ENCODE data around the gene ADCY3. TPM values are rescaled to one million over a fixed set of nuclear protein-coding genes. Genes with fewer than 3 reads are reported as not detected.

Gene ADCY3
- total and polyA plus RNA-seq, 2 of the 13 experiments (the other 11 are each of a cell fraction or from before 2014, with no cell fraction given): 0.11 to 0.61 TPM

GRCh38 chr2:24915175-24915574, 4.9 kb downstream of the ADCY3 start:
- H3K4me1 ChIP-seq (ENCODE audit: insufficient read depth, low read length): 0 out of 2 replicates have a peak, but pooled peaks cover 5% of the 10 kb centered on the region
- no peak overlapping the region for H2AFZ ChIP-seq (ENCODE audit: low read length)
- no peak overlapping the region for H3K27ac ChIP-seq (ENCODE audit: extremely low read length, insufficient read depth, low read length)
- H3K79me2 ChIP-seq (ENCODE audit: insufficient read depth, low read length): no peaks in the 10 kb centered on the region
- DNase-seq (ENCODE audit: low spot score): no peak
- no peaks in the 10 kb centered on the region for H3K9me3 ChIP-seq (ENCODE audit: low read length)
- H3K36me3 ChIP-seq (replicated peaks in 1 of 2; ENCODE audit: control insufficient read depth in 1 of 2, insufficient read depth in 2 of 2, low read length in 2 of 2): no peaks in the 10 kb centered on the region
- in situ Hi-C loops (cut with HindIII; ENCODE audit: extremely low pct_ligation_motif_present, low pct_unique_long_range_greater_than_20kb) (no loop called here), intact Hi-C loops (cut with micrococcal nuclease; ENCODE audit: unreplicated experiment) (no loop called here)
- H3K27me3 ChIP-seq (ENCODE audit: control insufficient read depth in 1 of 2, insufficient read depth in 2 of 2, low read length in 2 of 2): peaks cover 19 to 66% of the 10 kb centered on the region in 2 experiments
- no TSS peak for BruUV-seq (replicated peaks)
- no peaks in the 10 kb centered on the region; the same call in 1 of the 2 replicates for H4K20me1 ChIP-seq (ENCODE audit: insufficient read depth, low read length)
- H3K4me2 ChIP-seq (ENCODE audit: low read depth, low read length): no peak overlapping the region
- CTCF ChIA-PET (ENCODE audit: low intra/inter-chr PET ratio, low total read pairs): no interaction called here
- no peak for ATAC-seq
- FAIRE-seq: no peak
- POLR2A ChIA-PET: no interaction called here
- no peak overlapping the region for H3K9ac ChIP-seq (ENCODE audit: insufficient read depth, low read depth, low read length)
- WGBS (ENCODE audit: low lambda C conversion rate): 19% methylated on average over 8 of the region's 8 CpGs
- TF ChIP-seq TP53 (CRISPR knock-in tag; conservative IDR thresholded peaks at IDR 0.05): no peak
- no peak for TF ChIP-seq IKZF4 (CRISPR knock-in tag; IDR thresholded peaks at IDR 0.05; ENCODE audit: borderline replicate concordance, low read depth, not compliant biosample characterization)
- no peak for TF ChIP-seq NPAS2 (CRISPR knock-in tag; IDR thresholded peaks at IDR 0.05; ENCODE audit: borderline replicate concordance)
- no peak for TF ChIP-seq YEATS4 (CRISPR knock-in tag; IDR thresholded peaks at IDR 0.05; ENCODE audit: borderline replicate concordance)
- no peak for TF ChIP-seq PLRG1 (conservative IDR thresholded peaks at IDR 0.05)
- no peak for TF ChIP-seq ZNF441 (CRISPR knock-in tag; IDR thresholded peaks at IDR 0.05; ENCODE audit: borderline replicate concordance)
- no peak for TF ChIP-seq ZBTB8A (CRISPR knock-in tag; IDR thresholded peaks at IDR 0.05; ENCODE audit: borderline replicate concordance, low read depth)
- TF ChIP-seq ZBTB4 (CRISPR knock-in tag; IDR thresholded peaks at IDR 0.05; ENCODE audit: borderline replicate concordance): no peak
- TF ChIP-seq FOXP1 (IDR thresholded peaks at IDR 0.05): no peak
- TF ChIP-seq FOXP1 (CRISPR knock-in tag; IDR thresholded peaks at IDR 0.05): no peak
- H3K4me3 ChIP-seq (replicated peaks in 1 of 3; ENCODE audit: insufficient read depth in 1 of 3, low read depth in 2 of 3, low read length in 3 of 3): no peak overlapping the region

All from HepG2 (cell line).